ACC112 (cell line): ENCODE results near the gene AGAP5.
A peak's percentile ranks its signal among the peaks of the same experiment; 100 is the strongest.
"Not testable (repeated sequence)": the region's sequence is repeated elsewhere in the genome, so short reads cannot be mapped to it uniquely, and the experiment has no call there.

Experiments used
- H2AFZ ChIP-seq: fragments of 200-600 bp; sonication (generic); one replicate; pipeline ENCODE4 v1.6.0; 2017; ENCODE audit warnings: antibody characterized with exemption, low read length; ENCODE audit not compliant: unreplicated experiment
- H3K27ac ChIP-seq: fragments of 200-600 bp; sonication (generic); 2 replicates; pipeline ENCODE4 v1.5.1; 2014; ENCODE audit warnings: low read depth, mild to moderate bottlenecking, antibody characterized with exemption, low read length, moderate library complexity
- H3K27me3 ChIP-seq: fragments of 200-600 bp; sonication (generic); 2 replicates; pipeline ENCODE4 v1.6.1; 2014; ENCODE audit warnings: mild to moderate bottlenecking, antibody characterized with exemption, low read length, moderate library complexity, mixed read lengths; ENCODE audit not compliant: insufficient read depth
- H3K36me3 ChIP-seq: fragments of 200-600 bp; sonication (generic); 2 replicates; pipeline ENCODE4 v1.6.1; 2016; ENCODE audit warnings: mild to moderate bottlenecking, antibody characterized with exemption, low read length, moderate library complexity, mixed read lengths; ENCODE audit not compliant: insufficient read depth
- H3K4me1 ChIP-seq: fragments of 200-600 bp; sonication (generic); one replicate; pipeline ENCODE4 v1.6.1; 2016; ENCODE audit warnings: low read length, mixed read lengths; ENCODE audit not compliant: insufficient read depth, unreplicated experiment, control insufficient read depth
- H3K4me3 ChIP-seq: fragments of 200-600 bp; sonication (generic); 2 replicates; pipeline ENCODE4 v1.5.1; 2014; ENCODE audit warnings: mild to moderate bottlenecking, low read depth, low read length
- H3K79me2 ChIP-seq: fragments of 200-600 bp; sonication (generic); one replicate; pipeline ENCODE4 v1.6.0; 2016; ENCODE audit warnings: low read length; ENCODE audit not compliant: control insufficient read depth, unreplicated experiment, insufficient read depth

AGAP5 gene

DNA sequence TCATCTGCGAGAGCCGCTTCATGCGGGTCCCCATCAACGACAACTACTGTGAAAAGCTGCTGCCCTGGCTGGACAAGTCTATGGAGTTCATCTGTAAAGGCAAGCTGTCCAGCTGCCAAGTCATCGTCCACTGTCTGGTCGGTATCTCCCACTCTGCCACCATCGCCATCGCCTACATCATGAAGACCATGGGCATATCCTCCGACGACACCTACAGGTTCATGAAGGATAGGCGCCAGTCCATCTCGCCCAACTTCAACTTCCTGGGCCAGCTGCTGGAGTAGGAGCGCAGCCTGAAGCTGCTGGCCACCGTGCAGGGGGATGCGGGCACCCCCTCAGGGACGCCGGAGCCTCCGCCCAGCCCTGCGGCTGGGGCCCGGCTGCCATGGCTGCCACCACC is 34.5 kb upstream of the AGAP5 start:
- Histone ChIP-seq H3K27me3 (no peaks in the 10 kb centered on the region), H3K79me2 (peaks cover 34% of the 10 kb centered on the region), H3K36me3 (no peaks in the 10 kb centered on the region), H2AFZ (no peak overlapping the region), H3K4me1 (peaks cover 4% of the 10 kb centered on the region), H3K27ac (no peak overlapping the region), H3K4me3 (no peak overlapping the region)

DNA sequence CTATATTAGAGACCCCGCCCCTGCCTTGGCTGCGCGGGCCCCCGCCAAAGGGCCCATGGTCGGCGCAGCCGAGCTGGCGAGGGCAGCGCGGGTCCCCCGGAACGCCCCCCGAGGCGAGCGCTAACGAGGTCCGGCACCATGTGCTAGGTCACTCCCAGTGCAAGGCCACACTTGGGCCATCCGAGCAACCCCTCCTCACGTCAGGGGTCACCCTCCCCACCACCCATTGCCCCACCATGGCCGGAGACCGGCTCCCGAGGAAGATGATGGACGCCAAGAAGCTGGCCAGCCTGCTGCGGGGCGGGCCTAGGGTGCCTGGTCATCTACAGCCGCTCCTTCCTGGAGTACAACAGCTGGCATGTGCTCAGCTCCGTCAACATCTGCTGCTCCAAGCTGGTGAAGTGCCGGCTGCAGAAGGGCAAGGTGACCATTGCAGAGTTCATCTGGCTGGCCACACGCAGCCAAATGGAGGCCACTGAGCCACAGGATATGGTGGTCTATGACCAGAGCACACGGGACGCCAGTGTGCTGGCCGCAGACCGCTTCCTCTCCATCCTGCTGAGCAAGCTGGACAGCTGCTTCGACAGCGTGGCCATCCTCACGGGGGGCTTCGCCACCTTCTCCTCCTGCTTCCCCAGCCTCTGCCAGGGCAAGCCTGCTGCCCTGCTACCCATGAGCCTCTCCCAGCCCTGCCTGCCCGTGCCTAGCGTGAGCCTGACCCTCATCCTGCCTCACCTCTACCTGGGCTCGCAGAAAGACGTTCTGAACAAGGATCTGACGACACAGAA is 33.9 kb upstream of the AGAP5 start:
- Histone ChIP-seq H3K4me3 (peak overlapping the region; percentile 92), H3K4me1 (peaks cover 4% of the 10 kb centered on the region), H3K36me3 (peaks cover 3% of the 10 kb centered on the region), H2AFZ (no peak overlapping the region), H3K27ac (no peak overlapping the region), H3K79me2 (peaks cover 34% of the 10 kb centered on the region), H3K27me3 (no peaks in the 10 kb centered on the region)

DNA sequence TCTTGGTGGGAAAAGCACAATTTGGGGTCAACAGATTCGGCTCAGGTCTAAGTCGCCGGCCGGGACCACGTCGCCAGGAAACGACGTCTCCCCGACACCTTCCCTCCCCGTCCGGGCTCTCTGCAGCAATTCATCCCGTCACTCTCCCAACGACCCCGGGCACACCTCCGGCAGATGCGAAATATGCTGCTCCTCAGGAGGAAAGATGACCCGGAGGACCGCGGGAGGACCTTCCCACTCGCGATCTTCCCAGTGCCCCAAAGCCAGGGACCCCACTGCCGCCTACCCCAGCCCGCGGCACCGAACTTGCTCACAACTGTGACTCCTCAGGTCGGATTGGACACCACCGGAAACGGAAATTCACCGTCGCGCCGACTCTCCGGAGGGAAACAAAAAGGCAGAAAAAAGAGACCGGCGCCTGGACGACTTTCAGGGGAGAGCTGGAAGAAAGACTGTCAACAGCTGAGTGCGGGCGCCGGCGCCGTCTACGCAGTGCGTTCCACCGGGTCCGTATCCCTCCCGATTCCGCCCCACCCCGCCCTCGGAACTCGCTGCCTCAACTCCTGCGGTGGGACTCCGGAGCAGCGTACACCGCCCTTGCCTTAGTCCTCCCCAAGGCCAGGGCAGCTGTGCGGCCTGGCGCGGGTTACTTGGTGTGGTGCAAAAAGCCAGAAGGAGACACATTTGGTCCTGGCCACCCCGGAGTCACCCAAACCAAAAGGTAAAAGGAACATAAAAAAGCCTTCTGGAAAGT is 32.4 kb upstream of the AGAP5 start:
- H3K4me3 ChIP-seq = peak overlapping the region; percentile 92
- peak overlapping the region; percentile 43 for H2AFZ ChIP-seq
- no peaks in the 10 kb centered on the region for H3K27me3 ChIP-seq
- peaks cover 10% of the 10 kb centered on the region for H3K36me3 ChIP-seq
- peak overlapping the region; percentile 89 for H3K27ac ChIP-seq
- H3K79me2 ChIP-seq = peaks cover 34% of the 10 kb centered on the region
- peaks cover 4% of the 10 kb centered on the region for H3K4me1 ChIP-seq

DNA sequence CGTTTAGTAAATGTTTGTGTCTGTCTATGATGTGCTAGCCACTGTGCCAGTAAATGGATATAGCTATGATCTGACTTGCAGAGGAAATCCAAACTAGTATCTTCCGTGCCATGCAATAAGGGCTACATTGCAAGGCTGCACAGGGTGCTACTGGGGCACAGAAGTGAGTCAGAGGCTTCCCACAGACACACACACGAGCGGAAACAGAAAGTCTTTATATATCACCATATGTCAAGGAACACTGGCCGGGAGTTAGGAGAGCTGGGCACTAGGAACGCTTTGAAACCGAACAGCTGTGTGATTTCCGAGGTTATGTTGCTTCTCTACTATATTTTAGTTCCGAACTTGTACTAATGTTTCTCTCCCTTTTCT is 31.9 kb upstream of the AGAP5 start:
- not testable (repeated sequence) for H3K4me1 ChIP-seq, H3K27me3 ChIP-seq
- peak overlapping the region; percentile 92 for H3K4me3 ChIP-seq
- peaks cover 31% of the 10 kb centered on the region for H3K79me2 ChIP-seq
- H3K27ac ChIP-seq = peak overlapping the region; percentile 89
- H2AFZ ChIP-seq = peak overlapping the region; percentile 43
- peaks cover 10% of the 10 kb centered on the region for H3K36me3 ChIP-seq

DNA sequence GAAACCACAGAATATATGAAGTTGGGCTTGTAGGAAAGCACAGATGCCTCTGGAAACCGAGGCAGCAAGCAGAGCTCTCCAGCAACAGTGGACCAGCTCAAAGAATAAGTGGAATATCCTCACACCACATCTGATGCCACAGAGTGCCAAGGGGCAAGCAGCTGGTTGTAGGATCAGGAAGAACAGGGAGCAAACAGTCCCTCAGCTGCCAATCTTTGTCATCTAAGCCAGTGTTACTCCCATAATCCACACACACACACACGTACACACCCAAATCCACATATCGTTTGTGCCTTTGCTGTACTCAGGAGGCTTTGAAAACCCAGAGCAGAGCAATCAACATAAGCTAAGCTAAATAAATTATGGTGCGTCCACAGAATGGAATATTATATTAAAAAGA is 25.6 kb upstream of the AGAP5 start:
- Histone ChIP-seq H3K4me3 (no peak overlapping the region), H3K4me1 (peaks cover 6% of the 10 kb centered on the region), H3K27me3 (no peaks in the 10 kb centered on the region), H3K27ac (no peak overlapping the region), H3K79me2 (no peaks in the 10 kb centered on the region), H3K36me3 (peaks cover 13% of the 10 kb centered on the region), H2AFZ (no peak overlapping the region)

DNA sequence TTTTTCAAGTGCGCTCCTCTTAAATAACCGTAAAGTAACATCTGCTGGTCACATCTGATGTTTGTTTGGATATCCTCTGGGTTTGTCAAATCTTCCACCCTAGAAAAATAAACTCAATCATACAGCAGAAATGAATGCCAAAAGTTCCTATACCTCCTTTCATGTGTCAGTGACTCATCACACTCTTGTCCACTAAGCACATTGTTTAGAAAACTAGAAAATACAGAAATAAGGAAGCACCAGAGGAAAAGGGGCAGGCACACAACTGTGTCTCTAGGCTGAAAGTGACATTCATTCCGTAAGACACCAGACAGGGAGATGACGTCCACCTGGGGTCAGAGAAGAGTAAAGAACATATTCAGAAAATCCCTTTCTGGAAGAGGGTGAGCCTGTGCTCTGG is 22.7 kb upstream of the AGAP5 start:
- not testable (repeated sequence) for H3K27me3 ChIP-seq, H3K27ac ChIP-seq, H3K4me3 ChIP-seq, H3K79me2 ChIP-seq, H2AFZ ChIP-seq, H3K4me1 ChIP-seq
- H3K36me3 ChIP-seq = peaks cover 14% of the 10 kb centered on the region

DNA sequence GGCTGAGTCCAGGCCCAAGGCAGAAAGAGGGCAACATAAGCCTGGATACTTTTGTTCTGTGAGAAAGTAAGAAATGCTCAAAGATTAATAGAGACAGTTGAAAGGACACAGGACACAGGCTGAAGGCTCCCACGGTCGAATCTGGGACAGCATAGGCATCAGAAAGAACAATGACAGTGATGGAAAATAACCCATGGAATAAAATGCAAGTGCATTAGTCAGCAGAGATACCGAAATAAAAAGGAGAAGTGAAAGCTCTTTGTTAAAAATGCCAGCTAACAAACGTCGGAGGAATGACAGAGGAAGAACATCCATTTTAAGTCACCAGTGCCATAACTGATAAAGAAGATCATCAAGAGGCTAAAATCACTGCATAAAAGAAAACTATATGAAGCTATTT is 19.6 kb upstream of the AGAP5 start:
- Histone ChIP-seq H3K27me3 (no peaks in the 10 kb centered on the region), H3K4me1 (peaks cover 6% of the 10 kb centered on the region), H3K4me3 (no peak overlapping the region), H3K79me2 (no peaks in the 10 kb centered on the region), H2AFZ (no peak overlapping the region), H3K36me3 (peaks cover 14% of the 10 kb centered on the region), H3K27ac (no peak overlapping the region)

DNA sequence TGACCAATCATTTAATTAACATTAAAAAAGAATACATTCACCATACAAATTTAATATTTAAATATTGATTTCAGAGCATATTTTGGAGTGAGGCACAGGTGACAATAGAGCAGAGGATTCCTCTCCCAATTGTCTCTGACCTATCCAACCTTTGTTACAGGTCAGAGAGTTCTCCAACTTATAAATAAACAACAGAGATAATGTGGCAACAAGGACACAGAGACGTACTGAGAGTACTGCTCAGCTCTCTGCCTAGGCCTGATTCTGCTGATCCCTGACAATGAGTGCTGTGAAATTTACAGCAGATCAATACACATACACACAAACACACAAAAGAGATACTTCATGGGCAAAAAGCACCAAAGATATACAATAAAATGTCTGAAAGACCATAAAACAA is 18.3 kb upstream of the AGAP5 start:
- Histone ChIP-seq H2AFZ (no peak overlapping the region), H3K36me3 (peaks cover 14% of the 10 kb centered on the region), H3K27me3 (no peaks in the 10 kb centered on the region), H3K27ac (no peak overlapping the region), H3K79me2 (no peaks in the 10 kb centered on the region), H3K4me3 (no peak overlapping the region), H3K4me1 (peaks cover 6% of the 10 kb centered on the region)

DNA sequence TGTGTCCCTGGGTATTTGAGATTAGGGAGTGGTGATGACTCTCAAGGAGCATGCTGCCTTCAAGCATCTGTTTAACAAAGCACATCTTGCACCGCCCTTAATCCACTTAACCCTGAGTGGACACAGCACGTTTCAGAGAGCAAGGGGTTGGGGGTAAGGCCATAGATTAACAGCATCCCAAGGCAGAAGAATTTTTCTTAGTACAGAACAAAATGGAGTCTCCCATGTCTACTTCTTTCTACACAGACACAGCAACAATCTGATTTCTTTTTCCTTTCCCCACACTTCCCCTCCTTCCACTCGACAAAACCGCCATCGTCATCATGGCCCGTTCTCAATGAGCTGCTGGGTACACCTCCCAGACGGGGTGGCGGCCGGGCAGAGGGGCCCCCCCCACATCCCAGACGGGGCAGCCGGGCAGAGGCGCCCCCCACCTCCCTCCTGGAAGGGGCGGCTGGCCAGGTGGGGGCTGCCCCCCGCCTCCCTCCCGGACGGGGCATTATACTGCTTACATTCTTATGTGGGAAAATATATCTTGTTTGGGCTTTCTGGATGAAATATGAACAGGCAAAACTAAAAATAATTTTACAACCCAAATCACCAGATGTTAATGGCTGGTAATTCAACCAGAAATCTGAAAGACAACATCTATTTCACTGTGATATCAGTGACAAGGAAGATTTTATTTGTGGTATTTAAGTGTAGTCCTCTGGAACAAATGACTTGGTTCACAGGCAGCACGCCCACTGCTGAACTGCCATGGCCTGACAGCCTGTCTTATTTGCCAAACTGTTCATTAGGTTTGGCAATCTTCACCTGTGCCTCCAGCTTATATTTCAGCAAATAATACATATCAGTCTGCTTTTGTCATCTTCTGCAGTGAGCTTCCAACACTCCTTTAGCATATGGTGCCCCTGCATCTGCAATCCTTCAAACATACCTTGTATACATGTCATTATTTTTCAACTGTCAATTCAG is 17.6 kb upstream of the AGAP5 start:
- H3K36me3 ChIP-seq = peaks cover 14% of the 10 kb centered on the region
- not testable (repeated sequence) for H3K4me1 ChIP-seq, H3K79me2 ChIP-seq, H3K27me3 ChIP-seq, H3K27ac ChIP-seq, H2AFZ ChIP-seq, H3K4me3 ChIP-seq

DNA sequence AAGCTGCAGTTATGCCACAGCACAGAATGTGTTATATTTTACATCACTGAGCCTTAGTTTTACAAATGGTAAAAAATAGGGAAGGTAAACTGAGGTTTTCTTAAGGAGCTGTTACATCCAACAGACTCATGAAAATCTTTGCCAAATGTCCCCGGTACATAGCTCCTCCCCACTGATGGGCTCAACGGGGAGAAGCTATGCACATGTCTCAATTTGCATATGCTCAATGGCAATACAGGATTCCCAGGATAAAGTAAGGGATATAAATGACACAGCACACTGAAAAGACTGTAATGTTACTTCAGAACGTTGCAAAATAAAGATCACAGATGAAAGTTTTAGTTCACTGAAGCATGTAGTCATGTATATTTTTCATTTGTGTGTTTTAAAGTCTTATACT is 16.6 kb upstream of the AGAP5 start:
- not testable (repeated sequence) for H3K27ac ChIP-seq, H3K27me3 ChIP-seq, H3K4me1 ChIP-seq, H3K4me3 ChIP-seq, H3K79me2 ChIP-seq, H2AFZ ChIP-seq
- H3K36me3 ChIP-seq = peaks cover 14% of the 10 kb centered on the region
